A549 (cell line): ENCODE data around the gene MTCL1.

Experiments used
- CTCF ChIP-seq: fragments of >200 bp; sonication (Bioruptor Twin); formaldehyde crosslinking; IDR thresholded peaks from 3 replicates; pipeline ENCODE4 v1.5.1; 2016
- NFE2L2 ChIP-seq: fragments of 150-350 bp; conservative IDR thresholded peaks from 2 replicates; pipeline ENCODE4 v1.6.1; 2014; ENCODE audit warnings: low read length
- POLR2A ChIP-seq: IDR thresholded peaks from 2 replicates; pipeline ENCODE4 v1.6.1; 2012; ENCODE audit warnings: mild to moderate bottlenecking, low read length
- RAD21 ChIP-seq, 2 experiments: fragments of >200 bp in 1 of 2; sonication (Bioruptor Twin) in 1 of 2; formaldehyde crosslinking in 1 of 2; IDR thresholded peaks in 1 of 2; conservative IDR thresholded peaks in 1 of 2; 2 replicates in 1 of 2; 3 replicates in 1 of 2; pipeline ENCODE4 v1.6.1; 2012 to 2018; ENCODE audit warnings: inconsistent platforms in 1 of 2

- TF ChIP-seq CTCF (no peak), NFE2L2 (no peak), POLR2A (no peak), RAD21 (conservative IDR thresholded peaks at IDR 0.05 in 1 of 2, IDR thresholded peaks at IDR 0.05 in 1 of 2) (no peak)
Measured at GRCh38 chr18:8803063-8803795, 97.9 kb downstream of the MTCL1 start.
